C1 segment of cervical spinal cord (tissue), 14 donors: Measurements from ENCODE around the gene JAKMIP1.

ENCODE experiments used
- DNase-seq, 14 donors: peaks; one replicate each; lab custom pipeline; 2025; lab: John Stamatoyannopoulos, UW

JAKMIP1 gene

DNA sequence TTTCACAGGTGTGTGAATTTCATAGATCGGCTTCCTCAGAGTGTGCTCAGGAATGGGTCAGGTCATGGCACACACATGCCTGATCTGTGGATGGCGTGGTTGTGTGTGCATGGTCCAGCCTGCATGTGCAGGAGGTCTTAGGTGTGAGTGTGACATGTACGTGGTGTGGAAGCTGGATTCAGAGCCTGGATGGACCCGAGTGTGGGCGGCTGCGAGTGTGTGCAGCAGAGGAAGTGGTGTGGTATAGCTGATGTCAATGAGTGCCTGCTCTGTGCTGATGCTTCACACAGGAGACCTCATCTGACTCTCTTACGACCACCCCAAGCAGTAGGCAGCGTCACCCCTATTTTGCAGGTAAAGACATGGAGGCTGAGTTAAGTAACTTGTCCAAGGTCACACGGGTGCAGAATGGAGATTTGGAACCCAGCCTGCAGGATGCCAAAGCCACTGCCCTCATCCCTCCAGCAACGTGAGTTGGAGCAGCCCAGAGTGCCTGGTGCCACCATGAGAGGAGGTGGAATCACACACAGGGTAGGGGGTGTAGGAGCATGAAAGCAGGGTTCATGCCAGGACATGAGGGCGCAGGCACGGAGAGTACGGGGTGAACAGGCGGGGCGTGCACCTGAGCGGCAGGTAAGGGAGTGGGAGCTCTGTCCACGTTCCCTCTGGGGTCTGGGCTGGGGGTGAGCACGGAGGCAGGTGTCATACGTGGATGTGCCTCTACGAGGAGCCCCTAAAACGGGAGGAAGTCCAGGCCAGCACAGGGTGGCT is 157.9 kb downstream of the JAKMIP1 start:
- DNase-seq: no peak

DNA sequence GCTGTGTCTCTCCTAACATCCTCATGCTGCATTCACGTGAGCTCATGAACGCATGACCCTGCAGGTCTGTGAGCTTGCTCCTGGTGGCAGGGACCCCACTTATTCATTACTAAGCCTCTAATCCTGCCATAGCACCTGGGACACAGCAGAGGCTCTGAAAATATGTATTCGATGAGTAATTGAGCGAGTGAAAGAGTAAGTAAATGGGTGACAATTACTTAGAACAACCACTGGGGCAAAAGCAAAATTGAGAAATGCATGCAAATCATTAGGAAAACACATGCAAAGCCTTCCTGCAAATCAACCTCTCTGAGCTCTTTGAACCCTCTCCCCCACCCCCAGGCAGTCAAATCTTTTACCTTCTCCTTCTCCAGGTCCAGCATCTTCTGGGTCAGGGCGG is 158.5 kb downstream of the JAKMIP1 start:
- DNase-seq: no peak

DNA sequence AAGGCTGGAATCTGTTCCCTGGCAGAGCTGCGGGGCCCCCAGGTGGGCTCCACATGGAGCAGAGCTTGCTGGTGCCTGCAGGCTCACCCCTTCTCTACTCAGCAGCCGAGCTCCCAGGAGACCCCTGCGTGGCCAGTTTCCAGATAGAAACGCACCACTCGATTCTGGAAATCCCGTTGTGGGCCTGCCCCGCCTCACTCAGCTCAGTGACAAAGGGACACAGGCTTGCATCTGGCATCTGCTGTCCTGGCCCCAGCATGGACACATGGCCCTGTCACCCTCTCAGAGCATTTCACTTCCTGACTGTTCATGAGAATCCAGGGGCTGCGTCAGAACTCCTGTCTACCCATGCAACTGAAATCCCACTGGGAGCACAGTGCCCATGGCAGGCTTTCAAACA is 161.6 kb downstream of the JAKMIP1 start:
- no peak for DNase-seq

DNA sequence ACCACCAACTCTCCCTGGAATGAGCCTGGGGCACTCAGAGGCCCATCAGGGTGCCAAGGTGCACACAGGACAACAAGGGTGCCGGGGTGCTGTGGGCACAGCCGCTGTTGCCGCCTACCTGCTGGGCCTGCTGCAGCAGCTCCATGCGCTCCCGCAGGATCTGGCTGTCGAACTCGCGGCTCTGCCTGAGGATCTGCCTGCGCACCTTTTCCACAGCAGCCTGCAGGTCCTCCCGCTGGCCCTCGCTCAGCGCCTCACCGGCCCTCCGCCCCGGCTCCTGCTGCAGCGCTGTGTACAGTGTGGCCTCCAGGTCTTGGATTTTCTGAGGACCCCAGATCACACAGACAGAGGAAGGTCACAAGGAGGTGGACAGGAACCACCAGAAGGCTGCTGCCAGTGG is 164.6 kb downstream of the JAKMIP1 start:
- DNase-seq: no peak

DNA sequence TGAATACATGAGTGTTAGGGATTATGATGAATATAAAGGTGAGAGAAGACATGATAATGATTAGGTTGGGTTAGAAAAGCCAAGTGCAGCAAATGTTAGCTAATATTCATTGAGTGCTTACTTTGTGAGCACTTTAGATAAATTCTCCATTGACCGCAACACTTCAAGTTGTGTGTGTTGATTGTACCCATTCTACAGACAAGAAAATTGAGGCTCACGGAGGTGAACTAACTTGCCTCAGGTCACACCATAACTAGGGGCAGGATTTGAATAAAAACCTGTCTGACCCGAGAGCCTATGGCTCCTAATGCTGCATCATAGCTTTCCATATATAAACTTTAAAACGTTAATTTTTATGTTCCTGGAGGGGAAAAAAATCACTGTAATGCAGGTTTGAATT is 167.0 kb downstream of the JAKMIP1 start:
- DNase-seq: no peak

DNA sequence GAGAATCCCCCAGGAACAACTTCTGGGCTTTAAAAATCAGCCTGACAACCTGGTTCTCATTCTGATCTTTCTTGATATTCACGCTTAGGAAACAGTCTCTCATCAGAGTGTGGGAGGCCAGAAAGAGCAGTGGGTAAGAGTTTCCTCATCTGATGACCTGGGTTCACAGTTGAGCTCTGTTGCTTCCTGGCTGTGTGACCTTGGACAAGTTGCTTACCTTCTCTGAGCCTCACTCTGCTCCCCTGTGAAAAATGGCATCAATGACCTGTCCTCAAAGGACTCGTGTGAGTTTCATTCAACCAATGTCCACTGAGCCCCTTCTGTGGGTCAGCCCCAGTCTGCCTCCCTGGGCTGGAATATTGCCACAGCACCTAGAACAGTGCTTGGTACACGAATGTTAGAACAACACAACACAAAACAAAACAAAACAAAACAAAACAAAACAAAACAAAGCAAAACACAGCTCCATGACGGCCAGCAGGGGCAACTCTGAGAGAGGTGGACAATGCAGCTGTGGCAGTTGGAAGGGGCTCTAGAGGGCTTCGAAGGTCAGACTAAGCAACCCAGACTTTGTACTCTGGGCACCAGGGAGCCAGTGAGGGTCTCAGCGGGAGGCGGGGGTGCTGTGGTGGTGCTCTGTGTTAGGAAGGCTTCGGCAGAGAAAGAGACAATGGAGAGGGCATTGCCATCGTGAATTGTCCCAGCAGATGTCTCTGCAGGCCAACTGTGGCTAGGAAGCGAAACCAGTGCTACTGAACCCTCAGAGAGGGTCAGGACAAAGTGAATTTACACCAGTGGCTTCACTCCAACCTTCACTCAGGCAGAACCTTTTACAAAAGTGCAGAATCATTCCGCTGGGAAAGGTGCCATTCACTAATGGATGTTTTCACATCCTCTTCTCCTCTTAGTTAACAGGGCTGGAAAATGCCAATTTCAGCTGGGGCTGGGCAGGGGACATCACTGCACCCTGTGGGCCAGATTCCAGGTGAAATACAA is 167.8 kb downstream of the JAKMIP1 start:
- DNase-seq: peak in 10 of 14 donors; percentile 8 to 62 (median 40)

DNA sequence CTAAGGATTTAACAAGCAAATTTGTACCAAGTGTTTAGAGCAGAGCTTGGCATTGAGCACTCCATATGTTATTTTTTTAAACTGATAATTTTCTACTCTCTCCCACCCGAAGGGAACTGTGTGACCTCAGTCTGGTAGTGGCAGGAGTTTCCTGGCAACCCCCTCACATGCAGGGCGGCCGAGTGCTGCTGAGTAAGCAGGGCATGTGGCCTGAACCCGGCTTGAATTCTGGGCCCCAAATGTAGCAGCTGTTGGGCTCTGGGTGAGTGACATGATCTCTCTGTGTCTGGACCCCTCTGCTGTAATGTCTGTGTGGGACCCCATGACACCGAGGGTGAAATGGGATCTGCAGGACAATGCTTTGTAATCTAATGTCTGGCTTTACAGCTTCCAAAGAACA is 168.5 kb downstream of the JAKMIP1 start:
- peak in 1 of 14 donors; percentile 35 for DNase-seq

DNA sequence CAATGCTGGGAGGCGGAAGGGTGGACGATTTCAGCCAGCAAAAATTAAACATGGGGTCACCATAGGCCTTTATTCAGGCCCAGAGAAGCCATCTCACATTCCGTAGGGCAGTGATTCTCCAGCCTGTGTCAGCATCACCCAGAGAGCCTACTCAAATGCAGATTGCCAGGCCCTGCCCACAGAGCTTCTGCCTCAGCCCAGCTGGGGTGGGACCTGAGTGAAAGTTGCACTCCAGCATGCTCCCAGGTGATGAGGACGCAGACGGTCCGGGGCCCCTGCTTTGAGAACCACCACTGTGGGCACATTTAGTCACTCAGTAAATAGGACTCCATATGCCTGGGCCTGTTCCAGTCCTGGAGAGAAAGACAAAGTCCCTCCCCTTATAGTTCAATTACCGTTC is 169.7 kb downstream of the JAKMIP1 start:
- DNase-seq: no peak

DNA sequence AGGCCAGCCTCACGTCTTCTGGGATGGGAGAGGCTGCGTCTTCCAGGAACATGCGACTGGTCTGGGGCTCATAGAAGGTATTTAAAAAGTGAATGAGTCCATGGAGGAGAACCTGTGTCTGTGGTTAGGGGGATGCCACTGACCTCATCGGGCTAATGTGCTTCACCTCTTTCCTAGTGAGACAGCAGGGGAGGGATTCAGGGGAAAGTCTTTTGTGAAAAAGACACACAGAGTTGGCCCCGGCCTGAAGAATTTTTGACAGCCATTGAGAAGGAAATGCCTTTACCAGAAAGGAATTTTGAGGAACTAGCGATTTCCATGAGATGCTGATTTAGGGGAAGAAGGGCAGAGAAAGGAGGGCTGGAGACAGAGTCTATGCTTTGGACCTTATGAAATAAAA is 171.1 kb downstream of the JAKMIP1 start:
- no peak for DNase-seq

DNA sequence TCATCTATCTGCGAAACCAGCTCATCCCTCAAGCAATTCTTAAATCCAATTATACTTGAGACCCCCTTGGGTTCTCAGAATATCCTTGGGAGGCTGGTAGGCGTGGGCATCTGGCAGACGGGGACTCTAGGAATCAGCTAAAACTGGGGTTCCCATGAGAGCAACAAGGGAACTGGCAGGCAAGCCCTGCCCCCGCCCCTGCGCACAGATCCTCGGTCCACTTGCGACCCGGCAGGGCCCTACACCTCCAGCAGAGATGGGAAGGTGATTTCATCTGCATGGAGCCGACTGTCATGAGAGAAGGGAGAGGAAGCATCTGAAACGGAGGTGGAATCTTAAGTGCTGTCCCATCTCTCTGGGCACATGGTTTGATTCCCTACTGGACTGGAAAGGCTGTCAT is 172.2 kb downstream of the JAKMIP1 start:
- DNase-seq: no peak

DNA sequence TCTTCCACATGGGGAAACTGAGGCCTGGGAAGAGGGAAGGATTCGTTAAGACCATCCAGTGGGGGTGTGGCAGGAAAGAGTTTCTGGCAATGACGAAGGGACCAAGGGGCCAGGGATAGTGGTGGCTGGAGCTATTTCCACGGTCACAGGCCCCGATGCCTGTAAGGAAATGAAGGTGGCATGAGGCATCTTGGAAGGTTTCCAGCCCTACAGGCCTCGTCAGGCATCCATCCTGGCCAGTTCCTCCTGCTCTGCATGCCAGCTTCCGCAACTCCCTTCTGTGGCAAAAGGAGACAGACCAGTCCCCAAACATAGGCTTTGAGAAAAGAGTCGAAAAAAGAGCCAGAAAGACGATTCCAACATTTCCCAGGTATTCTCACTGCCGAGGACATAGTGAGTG is 173.0 kb downstream of the JAKMIP1 start:
- DNase-seq: peak in 2 of 14 donors; percentile 3 to 44

DNA sequence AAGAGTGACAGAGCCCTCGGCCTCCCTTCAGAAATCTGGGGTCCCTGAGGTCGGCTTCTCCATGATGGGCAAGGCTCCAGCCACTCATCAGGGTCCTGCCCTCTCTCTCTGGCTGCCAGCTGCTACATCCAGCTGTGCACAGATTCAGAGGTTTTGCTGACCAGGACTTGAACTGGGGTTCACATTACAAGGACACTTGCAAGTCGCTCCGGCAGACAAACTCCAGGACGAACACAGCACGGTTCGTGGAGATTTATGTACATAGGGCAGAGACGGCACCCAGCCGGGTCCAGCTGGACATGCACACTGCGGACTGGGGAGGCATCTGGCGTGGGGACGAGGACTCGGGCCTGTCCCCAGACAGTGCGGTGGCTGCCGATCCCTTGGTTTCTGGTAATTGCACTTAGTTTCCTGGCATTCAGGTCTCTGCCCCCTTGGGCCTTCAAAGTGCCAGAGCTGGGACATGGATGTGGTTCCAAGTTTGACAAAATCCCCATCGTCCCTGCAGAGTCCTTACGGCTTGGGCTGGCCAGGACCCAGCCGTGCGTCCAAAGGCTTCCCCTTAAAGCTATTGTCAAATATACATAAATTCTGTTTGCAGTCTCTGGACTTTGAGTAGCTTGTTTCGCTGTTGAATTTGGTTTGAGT is 175.9 kb downstream of the JAKMIP1 start:
- no peak for DNase-seq

DNA sequence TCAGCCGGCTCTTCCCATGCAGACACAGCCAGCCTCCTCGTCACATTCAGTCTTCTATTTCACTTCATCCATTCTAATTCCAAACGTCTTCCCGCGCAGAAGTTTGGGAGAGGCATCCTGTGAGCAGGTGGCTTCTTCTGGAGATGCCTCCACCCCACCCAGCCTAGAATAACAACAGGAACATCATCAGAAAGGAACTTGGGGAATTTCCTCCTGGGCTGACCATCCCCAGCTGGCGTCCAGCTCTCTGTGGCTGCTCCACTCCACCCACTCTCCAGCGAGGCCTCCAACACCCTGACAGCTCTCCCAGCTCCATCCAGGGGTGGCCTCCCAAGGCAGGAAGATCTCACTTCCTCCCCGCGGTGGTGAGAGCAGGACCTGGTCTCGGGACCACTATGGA is 176.6 kb downstream of the JAKMIP1 start:
- DNase-seq: no peak

DNA sequence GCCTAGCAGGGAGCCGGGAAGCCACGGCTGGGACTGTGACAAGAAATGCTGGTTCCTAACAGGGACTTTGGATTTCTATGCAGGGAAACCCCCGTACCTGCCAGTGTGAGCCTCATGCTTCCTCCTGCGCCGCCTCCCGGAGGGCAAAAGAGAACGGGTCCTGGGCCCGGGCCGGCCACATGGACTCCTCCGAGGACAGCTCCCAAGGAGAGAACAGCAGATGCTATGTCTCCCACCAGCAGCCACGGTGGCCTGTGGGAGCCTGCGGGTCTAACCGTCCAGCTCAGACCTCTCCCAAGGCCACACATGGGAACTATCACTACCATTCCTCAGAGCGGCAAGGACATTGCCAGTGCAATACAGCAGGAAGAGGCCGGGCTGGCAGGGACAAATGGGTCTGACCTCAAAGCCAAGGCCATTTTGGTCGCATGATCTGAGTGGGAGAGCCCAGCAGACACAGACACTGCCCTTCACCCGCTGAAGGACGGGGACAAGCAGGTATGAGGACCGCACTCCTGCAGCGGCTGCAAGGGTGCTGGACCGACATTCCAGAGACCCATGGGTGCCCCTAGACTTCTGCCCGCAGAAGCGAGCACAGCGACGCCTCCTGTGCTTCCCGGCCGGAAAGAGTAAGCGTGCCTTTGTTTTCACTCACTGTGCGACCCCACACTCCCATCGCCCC is 177.6 kb downstream of the JAKMIP1 start:
- DNase-seq: no peak

DNA sequence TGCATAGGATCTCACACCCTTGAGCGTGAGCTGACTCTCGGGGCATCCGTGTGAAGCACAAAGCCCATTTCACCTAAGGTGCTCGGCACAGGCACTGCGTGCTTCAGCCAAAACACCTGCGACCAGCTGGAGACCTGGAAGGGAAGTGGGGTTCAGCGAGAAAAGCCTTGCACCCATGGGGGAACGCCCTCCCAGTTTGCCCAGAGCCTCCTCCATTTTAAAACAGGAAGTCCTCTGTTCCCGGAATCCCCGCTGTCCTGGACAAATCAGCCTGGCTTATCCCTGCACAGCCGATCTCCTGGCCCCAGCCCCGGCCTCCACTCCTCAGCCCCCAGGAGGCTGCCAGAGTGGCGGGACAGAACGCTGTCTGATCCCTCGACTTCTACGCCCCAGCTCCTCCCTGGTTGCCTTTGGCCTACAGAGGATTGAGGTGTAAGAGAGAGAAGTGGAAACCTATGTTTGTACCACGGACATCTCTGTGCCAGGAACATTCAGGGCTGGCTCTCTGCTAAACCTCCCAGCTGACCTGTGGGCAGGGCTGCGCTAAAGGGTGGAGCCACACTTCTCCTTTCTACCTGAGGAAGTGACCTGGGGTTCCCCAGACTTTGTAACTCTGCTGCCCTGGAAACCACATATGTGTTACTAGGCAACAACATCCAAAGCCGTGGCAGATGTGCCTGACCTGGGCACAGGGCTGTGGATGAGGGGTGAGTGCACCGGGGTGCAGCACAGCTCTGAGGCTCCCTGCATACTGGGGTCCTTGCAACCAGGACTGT is 178.3 kb downstream of the JAKMIP1 start:
- DNase-seq: no peak

DNA sequence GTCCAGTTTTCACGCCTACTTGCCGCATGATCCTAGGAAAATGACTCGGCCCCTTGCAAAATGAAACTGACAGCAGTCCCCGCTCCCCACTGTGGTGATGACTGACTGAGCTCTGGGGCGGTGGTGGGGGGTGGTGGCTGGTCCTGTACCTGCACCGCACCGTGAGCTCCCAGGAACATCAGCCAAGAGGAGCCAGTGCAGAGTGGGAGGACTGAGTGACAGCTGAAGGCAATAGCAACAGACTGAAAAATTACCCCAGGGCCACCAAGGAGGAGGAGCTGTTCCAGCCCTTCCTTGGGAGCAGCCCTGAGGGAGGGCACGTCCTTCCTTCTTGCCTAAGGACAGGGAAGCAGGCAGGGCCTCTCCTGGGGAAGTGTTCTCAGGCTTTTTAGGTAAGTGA is 179.7 kb downstream of the JAKMIP1 start:
- no peak for DNase-seq

DNA sequence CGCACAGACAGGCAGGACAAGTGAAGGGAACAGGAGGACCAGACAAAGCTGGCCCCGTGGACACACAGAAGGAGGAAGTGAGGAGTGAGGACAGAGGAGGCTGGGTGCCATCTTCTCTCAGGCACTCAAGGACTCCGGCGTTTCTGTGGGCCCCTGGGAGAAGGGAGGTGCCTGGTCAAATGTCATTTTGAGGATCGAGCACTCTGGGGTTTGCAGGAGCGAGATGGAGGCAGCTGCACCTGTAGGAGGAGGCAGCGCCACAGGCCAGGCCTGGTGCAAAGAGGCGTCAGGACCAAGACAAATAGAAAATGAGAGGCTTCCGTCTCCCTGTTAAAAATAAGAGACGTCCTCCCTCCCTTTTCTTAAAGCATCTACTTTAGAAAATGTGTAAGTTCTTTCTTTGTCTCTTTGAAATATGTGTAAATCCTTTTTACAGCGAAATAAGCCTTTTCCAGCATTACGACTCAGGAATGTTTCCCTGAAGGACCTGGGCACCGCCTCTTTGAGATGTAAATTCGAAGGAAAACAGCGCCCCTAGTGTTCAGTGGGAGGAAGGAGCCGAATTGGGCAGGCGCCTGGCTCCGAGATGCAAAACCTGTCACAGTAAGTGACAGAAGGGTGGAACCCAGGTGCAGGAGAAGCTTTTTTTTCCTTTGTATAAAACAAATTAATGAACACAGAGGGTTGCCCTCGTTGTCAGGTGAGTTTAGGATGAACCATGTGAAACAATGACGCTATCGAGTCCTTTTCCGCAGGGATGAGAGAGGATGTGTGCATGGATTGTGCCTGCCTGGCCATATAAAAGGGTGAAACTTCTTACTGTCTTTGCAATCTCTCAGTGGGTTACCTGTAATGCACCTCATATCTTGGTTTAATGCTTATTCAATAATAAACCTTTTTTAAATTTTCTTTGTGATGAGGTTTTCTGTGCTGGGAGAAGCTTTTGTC is 180.8 kb downstream of the JAKMIP1 start:
- peak in 6 of 14 donors; percentile 1 to 50 (median 4) for DNase-seq

DNA sequence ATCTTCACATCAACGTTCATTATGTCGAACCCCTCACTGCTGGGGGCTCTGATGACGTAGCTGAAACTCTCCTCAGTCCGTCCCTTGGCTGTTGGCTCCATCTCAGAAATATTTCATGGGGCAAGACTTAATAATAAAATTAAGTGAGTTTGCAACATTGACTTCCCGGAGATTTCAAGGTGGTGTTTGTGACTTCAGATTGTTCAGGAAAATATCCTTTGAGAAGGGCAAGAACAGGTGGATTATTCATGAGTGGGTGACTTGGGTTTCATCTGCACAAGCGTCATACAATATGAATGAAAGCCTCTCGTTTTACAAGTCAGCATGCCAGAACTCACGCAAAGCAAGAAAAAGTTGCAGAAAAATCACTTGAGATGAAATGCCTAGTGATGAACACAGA is 182.0 kb downstream of the JAKMIP1 start, which contains the start of gene C4orf50:
TSS of gene C4orf50 (minus strand) at position 101 of the 400 bp plus-strand sequence.
- no peak for DNase-seq

DNA sequence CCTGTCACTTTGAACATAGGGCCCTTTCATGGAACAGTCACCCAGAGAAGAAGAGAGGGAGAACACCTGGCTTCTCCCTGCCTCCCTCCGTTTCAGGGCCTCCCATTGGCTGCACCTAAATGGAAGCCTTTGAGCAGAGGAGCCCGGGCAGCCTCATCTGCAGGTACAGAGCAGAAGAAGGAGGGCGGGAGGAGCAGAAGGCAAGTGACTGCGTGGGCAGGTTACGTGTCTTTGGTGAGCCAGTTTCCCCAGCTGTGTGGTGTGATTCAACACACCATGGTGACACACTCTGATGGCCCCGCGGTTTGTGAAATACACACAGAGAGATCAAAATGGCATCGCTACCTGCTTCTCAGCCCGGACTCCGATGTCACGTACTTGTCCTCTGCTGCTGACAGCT is 182.5 kb downstream of the JAKMIP1 start:
- no peak for DNase-seq
